Cerebellar cortex (tissue), 1 donor: ENCODE results near the gene NFYA.
A peak's percentile ranks its signal among the peaks of the same experiment; 100 is the strongest.

Experiments
- DNase-seq: peaks from one replicate; pipeline ENCODE4 v3.0.0-alpha.2; 2015; ENCODE audit warnings: low spot score

NFYA gene

GRCh38 chr6:41072836-41073202 is at the start of gene NFYA:
Gene NFYA (plus strand): TSS chr6:41072974. CDS start chr6:41079090, 6,116 bp downstream.
- no peak for DNase-seq

DNA sequence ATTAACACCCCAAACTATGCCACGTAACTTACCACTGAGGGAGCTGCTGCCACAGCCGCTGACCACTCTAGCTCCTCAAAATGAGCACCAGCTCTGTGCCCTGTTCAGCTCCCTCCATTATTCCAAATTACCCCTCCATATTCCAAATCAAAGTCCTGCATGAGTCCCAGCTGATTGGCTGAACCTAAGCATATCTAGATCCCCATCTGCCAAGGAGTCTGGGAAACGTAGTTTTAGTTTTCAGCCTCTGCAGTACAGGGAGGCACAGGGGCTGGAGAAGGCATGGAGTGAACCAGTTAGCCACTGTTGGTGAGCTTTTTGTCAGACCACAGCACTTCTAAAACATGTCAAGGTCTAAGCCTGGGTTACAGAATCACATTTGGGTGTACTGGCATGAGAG is 49.7 kb upstream of the NFYA start:
- no peak for DNase-seq

GRCh38 chr6:41025966-41026530 is 46.7 kb upstream of the NFYA start:
- DNase-seq, result no peak

DNA sequence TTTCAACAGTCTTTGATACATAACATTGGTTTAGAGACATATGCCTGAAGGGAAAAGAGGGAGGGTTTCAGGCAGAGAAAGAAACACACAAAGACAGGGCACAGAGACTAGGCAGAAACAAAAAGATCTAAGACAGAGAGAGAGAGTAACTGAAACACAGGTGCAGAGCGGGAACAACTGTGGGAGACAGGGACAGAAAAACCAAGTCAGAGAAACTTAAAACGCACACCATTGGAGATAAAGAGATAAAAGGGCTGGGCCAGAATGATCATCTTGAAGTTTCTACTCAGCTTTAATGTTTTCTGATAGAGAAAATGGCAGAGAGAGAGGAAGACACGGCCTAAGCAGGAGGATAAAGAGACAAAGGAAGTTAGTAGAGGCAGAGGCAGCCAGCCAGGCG is 45.5 kb upstream of the NFYA start:
- DNase-seq, result no peak

- peak; percentile 61 for DNase-seq
Observed at GRCh38 chr6:41027799-41028560, 44.8 kb upstream of the NFYA start.

- no peak for DNase-seq
Observed at GRCh38 chr6:41028561-41029412, 44.0 kb upstream of the NFYA start.

DNA sequence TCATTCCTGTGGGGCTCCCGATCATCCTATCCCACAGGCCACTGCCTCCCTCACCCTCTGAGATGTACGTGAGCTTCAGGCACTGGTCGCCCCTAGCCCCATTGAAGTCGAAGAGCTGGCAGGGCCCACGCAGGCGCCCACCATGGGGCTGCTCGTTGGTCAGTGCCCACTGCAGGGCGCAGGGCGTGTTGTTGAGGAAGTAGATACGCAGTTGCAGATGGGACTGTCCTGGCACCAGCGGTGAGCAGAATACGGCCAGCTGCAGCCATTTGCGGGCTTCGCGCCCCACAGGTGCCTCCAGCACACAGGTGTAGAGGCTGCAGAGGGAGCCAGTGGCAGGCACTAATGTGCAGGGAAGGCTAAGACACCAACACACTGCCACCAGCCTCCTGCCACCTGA is 39.9 kb upstream of the NFYA start:
- DNase-seq, result no peak

- no peak for DNase-seq
Observed at GRCh38 chr6:41033776-41034175, 39.0 kb upstream of the NFYA start.

GRCh38 chr6:41036186-41036585 is 36.6 kb upstream of the NFYA start:
- no peak for DNase-seq

- DNase-seq, result no peak
Observed at GRCh38 chr6:41036601-41037000, 36.2 kb upstream of the NFYA start.

- no peak for DNase-seq
Observed at GRCh38 chr6:41037107-41037900, 35.5 kb upstream of the NFYA start.

DNA sequence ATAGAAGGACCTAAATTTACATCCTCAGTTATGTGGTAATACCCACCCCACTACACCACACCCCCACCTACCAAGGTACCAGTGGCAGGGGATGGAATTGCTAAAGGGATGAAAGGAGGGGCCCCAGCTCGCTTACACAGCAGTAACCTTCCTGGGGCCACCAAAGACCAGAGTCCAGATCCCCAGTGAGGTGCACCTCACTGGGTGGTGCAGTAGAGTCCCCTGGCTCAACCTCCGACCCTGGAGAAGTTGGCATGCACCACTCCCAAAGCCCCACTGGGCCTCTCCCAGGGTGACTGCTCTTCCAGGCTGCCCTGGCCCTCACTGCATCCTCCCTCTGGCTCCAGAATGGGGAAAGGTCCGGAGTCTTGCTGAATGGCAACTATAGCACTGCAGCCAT is 34.6 kb upstream of the NFYA start:
- no peak for DNase-seq

DNA sequence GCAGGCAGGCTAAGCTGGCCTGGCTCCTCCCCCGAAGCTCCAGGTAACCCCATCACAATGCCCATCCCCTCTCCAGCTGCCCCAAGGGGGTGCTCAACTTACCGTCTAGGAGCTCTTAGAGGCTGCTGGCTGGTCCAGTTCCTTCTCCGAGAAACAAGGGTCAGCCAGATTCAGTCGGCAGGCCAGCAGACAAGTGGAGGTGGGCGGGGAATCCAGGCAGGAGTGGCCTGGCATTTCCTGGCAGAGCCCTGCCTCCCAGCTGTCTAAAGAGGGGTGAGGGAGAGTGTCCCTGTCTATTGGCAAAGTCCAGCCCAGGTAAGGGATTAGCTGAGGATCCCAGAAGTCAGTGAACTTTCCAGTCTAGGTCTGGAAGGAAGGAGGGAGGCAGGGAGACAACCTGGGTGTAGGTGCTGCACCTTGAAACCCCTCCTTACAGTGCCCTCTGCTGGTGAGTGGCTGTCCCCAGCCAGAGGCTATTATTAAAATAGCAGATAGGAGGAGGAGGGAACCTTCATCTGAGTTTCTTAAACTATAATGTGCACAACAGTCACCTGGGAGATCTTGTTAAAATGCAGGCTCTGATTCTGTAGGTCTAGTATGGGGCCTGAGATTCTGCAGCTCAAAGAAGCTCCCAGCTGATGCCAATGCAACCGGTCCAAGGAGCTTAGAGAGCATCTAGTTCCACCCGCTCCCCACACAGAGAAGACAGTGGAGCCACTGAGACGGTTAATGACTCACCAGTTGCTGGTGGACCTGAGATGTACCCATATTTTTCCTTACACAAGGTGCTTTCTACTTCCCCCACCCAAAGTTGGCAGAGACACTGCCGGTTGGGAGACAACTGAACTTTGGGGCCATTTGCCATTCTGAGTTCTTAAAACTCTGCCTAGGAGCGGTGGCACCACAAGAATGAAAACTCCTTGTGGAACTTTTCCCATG is 33.4 kb upstream of the NFYA start, which contains the start of gene UNC5CL:
TSS of gene UNC5CL (minus strand) at position 162 of the 939 bp plus-strand sequence. CDS start 4,147 bp downstream, outside the sequence.
- DNase-seq, result peak; percentile 21

- no peak for DNase-seq
Observed at GRCh38 chr6:41040101-41040939, 32.5 kb upstream of the NFYA start.

GRCh38 chr6:41040940-41041536 is 31.7 kb upstream of the NFYA start:
- no peak for DNase-seq

- DNase-seq, result no peak
Observed at GRCh38 chr6:41042226-41043055, 30.3 kb upstream of the NFYA start, which contains the start of gene TSPO2. Gene TSPO2 (plus strand): TSS chr6:41042467. CDS start chr6:41042986, 519 bp downstream.

- DNase-seq, result no peak
Observed at GRCh38 chr6:41043151-41043550, 29.6 kb upstream of the NFYA start.

DNA sequence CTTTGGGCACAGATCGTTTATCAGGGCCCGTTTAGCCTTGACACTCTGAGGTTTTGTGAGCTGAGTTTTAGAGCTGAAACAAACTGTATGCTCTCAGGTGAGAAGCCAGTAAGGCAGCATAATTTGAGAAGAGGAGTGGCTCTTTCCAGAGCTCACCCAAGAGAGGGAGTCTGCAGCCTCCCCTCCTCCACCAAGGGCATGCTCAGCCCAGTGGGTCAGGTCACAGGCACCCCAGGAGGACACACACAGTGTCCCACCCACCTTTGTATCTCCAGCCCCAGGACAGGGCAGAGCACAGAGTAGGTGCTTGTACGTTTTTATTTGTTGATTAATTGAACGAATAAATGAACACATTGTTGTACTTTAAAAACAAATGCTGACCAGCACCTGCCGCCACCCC is 27.1 kb upstream of the NFYA start:
- DNase-seq, result no peak

- DNase-seq, result no peak
Observed at GRCh38 chr6:41046084-41046483, 26.7 kb upstream of the NFYA start.
